Upper lobe of right lung (tissue), 1 donor: ENCODE measurements around the gene MYRF. TPM values are rescaled to one million over a fixed set of nuclear protein-coding genes. Genes with fewer than 3 reads are reported as not detected.
A peak's percentile ranks its signal among the peaks of the same experiment; 100 is the strongest.

ENCODE experiments used
- ATAC-seq: fragments of 200-7000 bp; cut with Tn5 transposase; one replicate; pipeline ENCODE4 v1.9.1; 2020; ENCODE audit warnings: mild to moderate bottlenecking, moderate library complexity
- DNase-seq: peaks from one replicate; pipeline ENCODE4 v3.0.0-alpha.2; 2020
- H3K27ac ChIP-seq: fragments of 200-600 bp; one replicate; pipeline ENCODE4 v1.8.0; 2022
- H3K27me3 ChIP-seq: fragments of 200-600 bp; one replicate; pipeline ENCODE4 v1.8.0; 2022; ENCODE audit warnings: mild to moderate bottlenecking
- H3K36me3 ChIP-seq: fragments of 200-600 bp; one replicate; pipeline ENCODE4 v1.8.0; 2022
- H3K4me1 ChIP-seq: fragments of 200-600 bp; one replicate; pipeline ENCODE4 v1.8.0; 2022
- H3K4me3 ChIP-seq: fragments of 200-600 bp; one replicate; pipeline ENCODE4 v1.8.0; 2022; ENCODE audit warnings: mild to moderate bottlenecking
- H3K9me3 ChIP-seq: fragments of 200-600 bp; one replicate; pipeline ENCODE4 v1.8.0; 2022
- intact Hi-C: fragments of 100-400 bp; cut with DNase I; formaldehyde crosslinking; loops from one replicate; pipeline ENCODE4 v1.11.0; 2022
- total RNA-seq: library from RNA; stranded (reverse); fragmentation: NEBNext Ultra II Directional; extraction: Animal tissue kit (Norgen Biotek cat#: 25700); gene quantifications from one replicate; pipeline ENCODE4 v1.2.1, GENCODE V29; 2021
- TF ChIP-seq, protein P1 (sequence below): fragments of 200-600 bp; IDR thresholded peaks from one replicate; pipeline ENCODE4 v1.8.0; 2022; ENCODE audit warnings: antibody characterized with exemption
- donor health status: DM: no; HTN: yes; CAD: no; lungs with severe emphysema.

Gene MYRF
- total RNA-seq, 1 donor from 2014 or later: 62.6 TPM

DNA sequence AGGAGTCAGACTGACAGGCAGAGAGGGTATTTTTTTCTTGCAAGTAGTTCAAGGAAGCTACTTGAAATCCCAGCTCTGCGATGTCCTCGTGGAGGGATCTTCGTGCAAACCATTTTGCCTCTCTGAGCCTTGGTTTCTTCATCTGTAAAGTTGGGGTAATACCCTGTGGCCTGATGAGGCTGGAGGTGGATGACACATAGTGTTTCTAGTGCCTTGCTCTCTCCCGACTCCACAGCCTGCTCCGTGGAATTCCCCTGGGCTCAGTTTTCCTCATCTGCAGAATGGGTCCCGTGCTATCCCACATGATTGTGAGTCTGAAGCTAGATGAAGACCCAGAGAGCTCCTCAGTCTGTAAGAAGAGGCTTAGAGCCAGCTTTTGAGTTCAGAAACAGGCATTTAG lies 39.6 kb upstream of the MYRF start:
- H3K4me1 ChIP-seq: peaks cover under 1% of the 10 kb centered on the region
- no peaks in the 10 kb centered on the region for H3K27me3 ChIP-seq
- TF ChIP-seq, protein P1, sequence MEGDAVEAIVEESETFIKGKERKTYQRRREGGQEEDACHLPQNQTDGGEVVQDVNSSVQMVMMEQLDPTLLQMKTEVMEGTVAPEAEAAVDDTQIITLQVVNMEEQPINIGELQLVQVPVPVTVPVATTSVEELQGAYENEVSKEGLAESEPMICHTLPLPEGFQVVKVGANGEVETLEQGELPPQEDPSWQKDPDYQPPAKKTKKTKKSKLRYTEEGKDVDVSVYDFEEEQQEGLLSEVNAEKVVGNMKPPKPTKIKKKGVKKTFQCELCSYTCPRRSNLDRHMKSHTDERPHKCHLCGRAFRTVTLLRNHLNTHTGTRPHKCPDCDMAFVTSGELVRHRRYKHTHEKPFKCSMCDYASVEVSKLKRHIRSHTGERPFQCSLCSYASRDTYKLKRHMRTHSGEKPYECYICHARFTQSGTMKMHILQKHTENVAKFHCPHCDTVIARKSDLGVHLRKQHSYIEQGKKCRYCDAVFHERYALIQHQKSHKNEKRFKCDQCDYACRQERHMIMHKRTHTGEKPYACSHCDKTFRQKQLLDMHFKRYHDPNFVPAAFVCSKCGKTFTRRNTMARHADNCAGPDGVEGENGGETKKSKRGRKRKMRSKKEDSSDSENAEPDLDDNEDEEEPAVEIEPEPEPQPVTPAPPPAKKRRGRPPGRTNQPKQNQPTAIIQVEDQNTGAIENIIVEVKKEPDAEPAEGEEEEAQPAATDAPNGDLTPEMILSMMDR: no peak
- ATAC-seq: no peak
- intact Hi-C loops: no loop called here
- no peaks in the 10 kb centered on the region for H3K36me3 ChIP-seq
- H3K9me3 ChIP-seq: no peaks in the 10 kb centered on the region
- no peak overlapping the region for H3K4me3 ChIP-seq
- H3K27ac ChIP-seq: no peak overlapping the region
- no peak for DNase-seq

DNA sequence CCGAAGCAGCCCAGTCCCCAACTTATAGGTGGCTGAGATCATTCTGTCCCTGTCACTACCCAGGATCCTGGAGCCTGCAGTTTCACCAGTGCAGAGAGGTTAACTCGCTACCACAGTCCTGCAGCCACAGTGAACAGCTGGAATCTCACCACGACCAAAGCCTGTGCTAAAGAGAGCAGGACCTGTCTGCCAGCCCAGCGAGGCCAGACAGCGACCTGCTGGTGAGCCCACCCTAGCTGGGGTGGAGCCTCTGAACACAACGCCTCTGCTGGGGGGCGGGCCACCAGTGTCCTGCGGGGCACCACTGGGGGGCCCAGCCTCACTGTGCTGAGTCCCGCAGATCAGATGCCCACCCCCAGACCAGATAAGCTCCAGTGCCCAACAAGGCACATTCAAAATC lies 39.0 kb upstream of the MYRF start:
- Histone ChIP-seq H3K9me3 (no peaks in the 10 kb centered on the region), H3K36me3 (no peaks in the 10 kb centered on the region), H3K27ac (no peak overlapping the region), H3K4me3 (no peak overlapping the region), H3K4me1 (peaks cover 5% of the 10 kb centered on the region), H3K27me3 (no peaks in the 10 kb centered on the region)
- intact Hi-C loops: no loop called here
- TF ChIP-seq, protein P1: no peak
- DNase-seq (no peak), ATAC-seq (no peak)

DNA sequence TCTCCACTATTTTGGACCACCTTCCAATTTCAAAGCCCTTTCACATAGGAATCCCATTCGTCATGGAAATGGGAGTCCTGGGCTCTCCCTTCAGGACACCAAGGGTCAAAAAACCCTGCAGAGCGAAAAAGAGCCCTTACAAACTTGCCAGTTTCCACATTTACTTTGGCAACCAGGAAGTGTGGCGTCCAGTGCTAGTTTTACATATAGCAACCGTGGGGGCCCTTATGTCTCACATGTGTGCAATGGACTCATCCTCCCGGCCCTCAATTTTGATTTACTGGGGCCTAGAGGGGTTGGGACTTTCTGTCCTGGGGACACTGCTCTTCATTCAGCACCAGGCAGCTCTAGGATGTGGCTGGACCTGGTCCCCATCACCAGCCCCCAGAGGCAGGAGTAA lies 38.5 kb upstream of the MYRF start:
- TF ChIP-seq, protein P1: no peak
- no peaks in the 10 kb centered on the region for H3K27me3 ChIP-seq
- DNase-seq (no peak), ATAC-seq (no peak)
- no peaks in the 10 kb centered on the region for H3K9me3 ChIP-seq
- H3K4me3 ChIP-seq: no peak overlapping the region
- no peak overlapping the region for H3K27ac ChIP-seq
- intact Hi-C loops: no loop called here
- no peaks in the 10 kb centered on the region for H3K36me3 ChIP-seq
- peaks cover 5% of the 10 kb centered on the region for H3K4me1 ChIP-seq

DNA sequence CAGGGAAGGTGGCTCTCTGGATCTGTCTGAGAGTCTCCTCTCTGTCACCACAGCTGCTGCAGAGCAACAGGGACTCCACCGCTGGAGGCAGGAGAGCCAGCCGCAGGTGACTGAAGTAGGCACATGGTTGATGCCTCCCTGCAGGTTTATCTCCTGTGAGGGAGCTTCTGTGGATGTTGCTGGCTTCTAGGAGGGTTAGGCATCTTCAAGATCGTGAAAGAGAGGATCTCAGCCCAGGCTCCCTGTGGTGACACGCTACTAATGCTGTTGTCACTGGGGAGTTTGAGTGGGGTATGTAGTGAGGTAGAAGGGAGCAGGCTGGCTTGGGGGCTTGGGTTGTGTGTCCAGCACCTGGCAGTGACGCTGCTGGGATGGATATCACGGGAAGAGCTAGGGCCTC lies 38.1 kb upstream of the MYRF start:
- DNase-seq: no peak
- intact Hi-C loops: no loop called here
- no peak for ATAC-seq
- no peaks in the 10 kb centered on the region for H3K9me3 ChIP-seq
- H3K27me3 ChIP-seq: no peaks in the 10 kb centered on the region
- H3K27ac ChIP-seq: no peak overlapping the region
- H3K4me3 ChIP-seq: no peak overlapping the region
- H3K36me3 ChIP-seq: no peaks in the 10 kb centered on the region
- peaks cover 5% of the 10 kb centered on the region for H3K4me1 ChIP-seq
- TF ChIP-seq, protein P1: no peak

DNA sequence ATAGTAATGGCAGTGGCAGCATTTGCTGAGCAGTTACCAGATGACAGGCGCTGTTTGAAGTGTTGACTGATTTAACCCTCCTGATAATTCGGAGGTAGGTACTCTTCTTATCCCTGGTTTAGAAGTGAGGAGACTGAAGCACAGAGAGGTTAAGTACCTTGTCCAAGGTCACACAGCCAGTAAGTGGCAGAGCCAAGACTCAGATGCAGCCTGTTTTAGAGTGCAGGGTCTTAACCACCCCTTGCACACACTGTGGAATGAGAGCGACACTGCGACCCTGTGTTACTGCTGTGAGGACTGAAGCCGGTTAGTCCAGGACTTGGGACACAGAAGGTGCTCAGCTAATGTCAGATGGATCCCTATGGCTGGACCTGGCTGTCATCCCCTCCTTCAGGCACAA lies 37.5 kb upstream of the MYRF start:
- intact Hi-C loops: no loop called here
- ATAC-seq (no peak), DNase-seq (no peak)
- no peak overlapping the region for H3K27ac ChIP-seq
- TF ChIP-seq, protein P1: no peak
- peaks cover 5% of the 10 kb centered on the region for H3K4me1 ChIP-seq
- H3K36me3 ChIP-seq: no peaks in the 10 kb centered on the region
- no peaks in the 10 kb centered on the region for H3K9me3 ChIP-seq
- H3K27me3 ChIP-seq: no peaks in the 10 kb centered on the region
- no peak overlapping the region for H3K4me3 ChIP-seq

DNA sequence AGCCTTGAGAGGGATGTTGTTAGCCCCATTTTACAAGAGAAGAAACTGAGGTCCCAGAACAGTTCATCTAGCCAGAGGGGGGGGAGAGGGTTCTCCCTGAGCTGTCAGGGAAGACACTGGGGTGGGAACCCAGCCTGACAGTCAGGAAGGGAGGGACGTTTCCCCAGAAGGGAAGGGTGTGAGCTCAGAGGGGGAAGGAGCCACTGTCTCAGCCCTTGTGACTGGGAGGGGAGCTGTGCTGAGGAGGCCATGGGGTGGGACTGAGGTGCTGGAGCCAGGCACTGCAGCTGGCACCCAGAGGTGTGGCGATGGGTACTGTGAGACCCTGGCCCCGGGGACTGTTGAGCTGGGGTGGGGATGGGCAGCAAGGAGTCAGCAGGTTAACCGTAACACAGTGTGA lies 36.6 kb upstream of the MYRF start:
- intact Hi-C loops: no loop called here
- ATAC-seq: peak; percentile 63

More for the DNA sequence above, 36.6 kb upstream of the MYRF start:
- H3K9me3 ChIP-seq: no peaks in the 10 kb centered on the region
- H3K36me3 ChIP-seq: no peaks in the 10 kb centered on the region
- TF ChIP-seq, protein P1: no peak
- peaks cover 5% of the 10 kb centered on the region for H3K4me1 ChIP-seq
- H3K27me3 ChIP-seq: no peaks in the 10 kb centered on the region
- H3K4me3 ChIP-seq: no peak overlapping the region
- no peak overlapping the region for H3K27ac ChIP-seq
- no peak for DNase-seq
